Endothelial cell of umbilical vein (primary cell): ENCODE measurements around the gene GNAT1. TPM values are rescaled to one million over a fixed set of nuclear protein-coding genes. Genes with fewer than 3 reads are reported as not detected.

Source experiments
- BruUV-seq: library from RNA; stranded (reverse); fragments of 400-500 nt; replicated peaks from 2 replicates; lab custom pipeline; 2021; lab: Mats Ljungman, UMichigan
- CTCF ChIA-PET: fragments of 300-600, 350-600 bp; sonication (Branson Sonifier 250); formaldehyde crosslinking; loops from one replicate; lab custom pipeline; 2021; ENCODE audit warnings: antibody characterized with exemption, inconsistent platforms; lab: Charles Lee
- POLR2A ChIA-PET: fragments of 300-600, 350-600 bp; sonication (Branson Sonifier 250); formaldehyde crosslinking; loops from one replicate; lab custom pipeline; 2021; ENCODE audit warnings: antibody characterized with exemption, inconsistent platforms; lab: Charles Lee
- DNase-seq: peaks from one replicate; pipeline ENCODE4 v3.0.0-alpha.2; 2011; ENCODE audit warnings: low read depth, low spot score
- FAIRE-seq: peaks from 2 replicates; lab custom pipeline; 2011; peaks lifted over from hg19 to GRCh38; lab: Jason Lieb, UNC
- H2AFZ ChIP-seq: 2 replicates; pipeline ENCODE4 v1.6.0; 2012; ENCODE audit warnings: low read depth, low read length, control low read depth, inconsistent platforms
- H3K27ac ChIP-seq: 2 replicates; pipeline ENCODE4 v1.5.1; 2011; ENCODE audit warnings: low read depth, mild to moderate bottlenecking, control low read depth, low read length, moderate library complexity; ENCODE audit not compliant: insufficient read depth
- H3K27me3 ChIP-seq, 2 experiments: 2 replicates each; pipeline versions ENCODE4 v1.6.0 to v1.6.1; 2011; ENCODE audit warnings: low read length in 2 of 2, mixed read lengths in 1 of 2; ENCODE audit not compliant: control insufficient read depth in 2 of 2, insufficient read depth in 2 of 2
- H3K36me3 ChIP-seq, 2 experiments: 2 replicates in 1 of 2; 3 replicates in 1 of 2; pipeline ENCODE4 v1.5.1; 2011; ENCODE audit warnings: low read length in 2 of 2, mild to moderate bottlenecking in 1 of 2, moderate library complexity in 1 of 2; ENCODE audit not compliant: control insufficient read depth in 2 of 2, insufficient read depth in 2 of 2; ENCODE audit errors: extremely low read depth in 1 of 2
- H3K4me1 ChIP-seq: 3 replicates; pipeline ENCODE4 v1.5.1; 2011; ENCODE audit warnings: mild to moderate bottlenecking, low read length; ENCODE audit not compliant: control insufficient read depth, insufficient read depth; ENCODE audit errors: extremely low read depth
- H3K4me2 ChIP-seq: 2 replicates; pipeline ENCODE4 v1.6.1; 2011; ENCODE audit warnings: low read length, control low read depth, mixed read lengths; ENCODE audit not compliant: insufficient read depth
- H3K4me3 ChIP-seq, 3 experiments: fragments of 200-600 bp in 1 of 3; sonication (generic), shearing (Covaris generic) in 1 of 3; replicated peaks in 1 of 3; 2 replicates each; pipeline ENCODE4 v1.5.1; 2011 to 2016; ENCODE audit warnings: control low read depth in 3 of 3, low read length in 3 of 3, mild to moderate bottlenecking in 2 of 3, inconsistent platforms in 1 of 3, low read depth in 1 of 3, moderate library complexity in 1 of 3; ENCODE audit not compliant: insufficient read depth in 1 of 3
- H3K79me2 ChIP-seq: 2 replicates; pipeline ENCODE4 v1.6.0; 2012; ENCODE audit warnings: low read length, inconsistent platforms; ENCODE audit not compliant: control insufficient read depth, insufficient read depth
- H3K9ac ChIP-seq: replicated peaks from 2 replicates; pipeline ENCODE3; 2011; ENCODE audit warnings: low read length, control low read depth; ENCODE audit not compliant: insufficient read depth; ENCODE audit errors: extremely low read depth
- H3K9me1 ChIP-seq: replicated peaks from 3 replicates; pipeline ENCODE4 v1.6.0; 2011; ENCODE audit warnings: mild to moderate bottlenecking, low read length; ENCODE audit not compliant: control insufficient read depth, insufficient read depth; ENCODE audit errors: extremely low read depth
- H3K9me3 ChIP-seq: replicated peaks from 2 replicates; pipeline ENCODE4 v1.5.1; 2012; ENCODE audit warnings: low read length, inconsistent platforms; ENCODE audit not compliant: control insufficient read depth, insufficient read depth
- H4K20me1 ChIP-seq: replicated peaks from 2 replicates; pipeline ENCODE3; 2011; ENCODE audit warnings: mild to moderate bottlenecking, low read length; ENCODE audit not compliant: control insufficient read depth, insufficient read depth; ENCODE audit errors: extremely low read depth
- EZH2 ChIP-seq: IDR thresholded peaks from 2 replicates; pipeline ENCODE4 v1.6.1; 2012; ENCODE audit warnings: borderline replicate concordance, low read depth, mild to moderate bottlenecking, moderate library complexity, low read length, inconsistent platforms; ENCODE audit not compliant: severe bottlenecking
- FOS ChIP-seq: IDR thresholded peaks from 2 replicates; pipeline ENCODE4 v1.6.1; 2011; ENCODE audit warnings: mild to moderate bottlenecking, low read length, moderate library complexity, borderline replicate concordance; ENCODE audit not compliant: insufficient read depth
- GATA2 ChIP-seq: IDR thresholded peaks from 2 replicates; pipeline ENCODE4 v1.7.0; 2011; ENCODE audit warnings: low read depth, mild to moderate bottlenecking, moderate library complexity, mixed read lengths, low read length; ENCODE audit not compliant: insufficient read length, insufficient read depth
- JUN ChIP-seq: IDR thresholded peaks from 2 replicates; pipeline ENCODE4 v1.6.1; 2011; ENCODE audit warnings: borderline replicate concordance, low read depth; ENCODE audit not compliant: insufficient read length, insufficient read depth
- MAX ChIP-seq: IDR thresholded peaks from 2 replicates; pipeline ENCODE4 v1.6.1; 2011; ENCODE audit not compliant: insufficient read depth, insufficient read length
- MYC ChIP-seq: IDR thresholded peaks from one replicate; pipeline ENCODE4 v1.6.1; 2011; ENCODE audit warnings: mild to moderate bottlenecking, low read depth, low read length
- POLR2A ChIP-seq: IDR thresholded peaks from 2 replicates; pipeline ENCODE4 v1.6.1; 2012; ENCODE audit warnings: low read depth, mild to moderate bottlenecking, control low read depth, low read length
- POLR2AphosphoS5 ChIP-seq: IDR thresholded peaks from 2 replicates; pipeline ENCODE4 v1.6.1; 2012; ENCODE audit warnings: low read depth, mild to moderate bottlenecking, control low read depth, low read length, moderate library complexity; ENCODE audit not compliant: insufficient read depth
- dilution Hi-C: fragments of 300-500 bp; cut with MboI; formaldehyde crosslinking; loops from one replicate; pipeline ENCODE4 v1.15.0; 2019; ENCODE audit warnings: low sequenced_read_pairs; ENCODE audit not compliant: extremely low pct_ligation_motif_present
- intact Hi-C: fragments of 100-400 bp; cut with micrococcal nuclease; formaldehyde crosslinking; loops from one replicate; pipeline ENCODE4 v1.10.0; 2022
- polyA plus RNA-seq, 4 experiments: library from polyadenylated mRNA; depleted of rRNA in 3 of 4; stranded (reverse) in 3 of 4; unstranded in 1 of 4; fragments of >200 nt; gene quantifications; 2 replicates each; pipeline versions ENCODE4 v1.2.1 to v1.2.3, GENCODE V29; 2011 to 2012; ENCODE audit warnings: missing spikeins in 1 of 4
- total RNA-seq: library from RNA; stranded (reverse); gene quantifications from 2 replicates; pipeline ENCODE4 v1.2.3, GENCODE V29; 2021
- TF ChIP-seq, protein P1 (sequence below), 2 donors: IDR thresholded peaks; 1 replicate in 1 of 2; 2 replicates in 1 of 2; pipeline ENCODE4 v1.5.1; 2011; ENCODE audit warnings: low read length in 2 of 2, mild to moderate bottlenecking in 2 of 2, moderate library complexity in 2 of 2, control low read depth in 1 of 2, inconsistent platforms in 1 of 2, low read depth in 1 of 2; ENCODE audit not compliant: insufficient read depth in 1 of 2; ENCODE audit errors: extremely low read depth in 1 of 2

The GNAT1 gene
- total and polyA plus RNA-seq, 2 donors (not counting 3 experiments of a cell fraction or from before 2014, with no cell fraction given), result 0.77 TPM; not detected in 1

DNA sequence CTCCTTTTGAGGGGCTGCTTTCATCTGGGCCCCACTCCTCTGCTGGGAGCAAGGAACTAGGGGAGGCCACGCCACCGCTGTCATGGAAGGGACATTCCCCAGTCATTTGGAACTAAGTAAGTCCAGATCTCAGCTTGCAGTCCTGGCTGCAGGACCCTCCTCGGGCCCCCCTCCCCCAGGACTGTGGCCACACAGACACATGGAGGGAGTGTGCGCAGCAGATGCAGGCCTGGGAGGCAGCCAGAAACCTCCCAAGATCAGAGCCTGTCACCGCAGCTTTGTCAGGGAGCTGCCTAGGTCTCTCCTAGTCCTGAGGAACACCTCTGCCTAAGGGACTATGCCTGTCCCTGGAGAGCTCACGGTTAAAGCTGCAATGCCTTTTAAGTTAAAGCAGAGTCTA, 43.5 kb upstream of the GNAT1 start:
- intact Hi-C loops (no loop called here), dilution Hi-C loops (no loop called here)
- Histone ChIP-seq H3K9me3 (no peaks in the 10 kb centered on the region), H3K4me2 (no peak overlapping the region), H3K4me3 (no peak overlapping the region), H4K20me1 (no peaks in the 10 kb centered on the region), H3K36me3 (no peaks in the 10 kb centered on the region), H3K9ac (no peak overlapping the region), H3K27me3 (no peaks in the 10 kb centered on the region), H3K4me1 (no peaks in the 10 kb centered on the region), H2AFZ (no peak overlapping the region), H3K27ac (no peak overlapping the region), H3K79me2 (no peaks in the 10 kb centered on the region), H3K9me1 (no peaks in the 10 kb centered on the region)
- POLR2A ChIA-PET, result no interaction called here
- TF ChIP-seq GATA2, result no peak
- FAIRE-seq, result no peak
- no peak for DNase-seq
- BruUV-seq, result no TSS peak
- CTCF ChIA-PET, result interaction anchor here (0.6 kb wide), 1 partner anchor 487 kb away, joined by 3 read pairs; no protein-coding TSS in a partner anchor

- Histone ChIP-seq H3K27me3 (no peaks in the 10 kb centered on the region), H3K4me2 (no peak overlapping the region), H4K20me1 (no peaks in the 10 kb centered on the region), H3K9ac (no peak overlapping the region), H3K27ac (no peak overlapping the region), H3K79me2 (peaks cover under 1% of the 10 kb centered on the region), H3K4me3 (no peak overlapping the region), H3K9me1 (no peaks in the 10 kb centered on the region), H2AFZ (no peak overlapping the region), H3K36me3 (no peaks in the 10 kb centered on the region), H3K4me1 (peaks cover 7% of the 10 kb centered on the region), H3K9me3 (no peaks in the 10 kb centered on the region)
- ChIA-PET CTCF (interaction anchor here (0.8 to 1.0 kb wide), 3 partner anchors 28 to 43 kb away, joined by 3 to 5 read pairs (median 5); no protein-coding TSS in a partner anchor), POLR2A (no interaction called here)
- intact Hi-C loops, result no loop called here
- FAIRE-seq (no peak), DNase-seq (no peak)
- BruUV-seq, result no TSS peak
- TF ChIP-seq POLR2AphosphoS5 (no peak), MYC (no peak), MAX (no peak), FOS (no peak), POLR2A (no peak), JUN (no peak), GATA2 (no peak), EZH2 (no peak)
- TF ChIP-seq, protein P1, sequence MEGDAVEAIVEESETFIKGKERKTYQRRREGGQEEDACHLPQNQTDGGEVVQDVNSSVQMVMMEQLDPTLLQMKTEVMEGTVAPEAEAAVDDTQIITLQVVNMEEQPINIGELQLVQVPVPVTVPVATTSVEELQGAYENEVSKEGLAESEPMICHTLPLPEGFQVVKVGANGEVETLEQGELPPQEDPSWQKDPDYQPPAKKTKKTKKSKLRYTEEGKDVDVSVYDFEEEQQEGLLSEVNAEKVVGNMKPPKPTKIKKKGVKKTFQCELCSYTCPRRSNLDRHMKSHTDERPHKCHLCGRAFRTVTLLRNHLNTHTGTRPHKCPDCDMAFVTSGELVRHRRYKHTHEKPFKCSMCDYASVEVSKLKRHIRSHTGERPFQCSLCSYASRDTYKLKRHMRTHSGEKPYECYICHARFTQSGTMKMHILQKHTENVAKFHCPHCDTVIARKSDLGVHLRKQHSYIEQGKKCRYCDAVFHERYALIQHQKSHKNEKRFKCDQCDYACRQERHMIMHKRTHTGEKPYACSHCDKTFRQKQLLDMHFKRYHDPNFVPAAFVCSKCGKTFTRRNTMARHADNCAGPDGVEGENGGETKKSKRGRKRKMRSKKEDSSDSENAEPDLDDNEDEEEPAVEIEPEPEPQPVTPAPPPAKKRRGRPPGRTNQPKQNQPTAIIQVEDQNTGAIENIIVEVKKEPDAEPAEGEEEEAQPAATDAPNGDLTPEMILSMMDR (IDR thresholded peaks at IDR 0.05; ENCODE audit: extremely low read depth in 1 of 2, insufficient read depth in 1 of 2, low read depth in 1 of 2, low read length in 2 of 2), result no peak
- dilution Hi-C loops, result no loop called here
These were observed 41.0 kb upstream of the GNAT1 start for GRCh38 chr3:50150404-50150750.
